Keratinocyte (primary cell): ENCODE data around the gene VTI1A.

Experiments
- EZH2 ChIP-seq: IDR thresholded peaks from one replicate; pipeline ENCODE4 v1.6.1; 2012; ENCODE audit warnings: inconsistent platforms, mild to moderate bottlenecking, low read length, moderate library complexity
- TF ChIP-seq, protein P1 (sequence below), 3 experiments: IDR thresholded peaks in 1 of 3; conservative IDR thresholded peaks in 1 of 3; optimal IDR thresholded peaks in 1 of 3; 2 replicates in 2 of 3; 3 replicates in 1 of 3; pipeline versions ENCODE3 to v1.5.1; 2011; ENCODE audit warnings: low read length in 3 of 3, mild to moderate bottlenecking in 3 of 3, moderate library complexity in 2 of 3, control low read depth in 1 of 3, inconsistent platforms in 1 of 3; ENCODE audit not compliant: insufficient read depth in 2 of 3; ENCODE audit errors: extremely low read depth in 1 of 3

DNA sequence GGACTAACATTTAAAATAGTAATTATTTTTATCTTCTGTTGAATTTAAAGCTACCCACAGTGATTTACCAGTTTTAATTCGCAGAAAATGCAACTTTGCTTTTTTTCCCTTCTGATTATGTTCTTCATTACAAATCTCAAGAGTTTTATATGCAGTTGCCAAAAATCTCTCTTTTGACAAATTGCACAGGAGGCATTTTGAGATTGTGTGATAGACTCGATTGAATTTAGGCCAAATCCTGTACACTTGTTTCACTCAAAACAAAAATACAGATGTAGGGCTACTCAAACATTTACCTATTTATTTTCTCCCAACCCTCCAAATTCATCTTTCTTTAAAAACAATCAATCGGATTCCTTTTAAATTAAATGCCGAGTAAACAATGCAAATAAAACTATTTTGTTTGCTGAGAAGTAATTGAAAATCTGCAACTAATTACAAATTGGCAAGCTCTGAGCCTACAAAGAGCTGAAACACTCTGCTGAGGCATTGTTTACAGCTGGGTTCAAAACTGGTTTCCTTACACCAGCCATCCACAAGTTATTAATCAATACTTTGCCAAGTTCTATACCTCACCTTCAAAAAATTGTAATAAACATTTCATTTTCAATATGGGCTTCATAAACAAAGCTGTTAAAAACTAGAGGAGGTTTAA lies 288.2 kb downstream of the VTI1A start:
- TF ChIP-seq EZH2, result no peak
- TF ChIP-seq, protein P1, sequence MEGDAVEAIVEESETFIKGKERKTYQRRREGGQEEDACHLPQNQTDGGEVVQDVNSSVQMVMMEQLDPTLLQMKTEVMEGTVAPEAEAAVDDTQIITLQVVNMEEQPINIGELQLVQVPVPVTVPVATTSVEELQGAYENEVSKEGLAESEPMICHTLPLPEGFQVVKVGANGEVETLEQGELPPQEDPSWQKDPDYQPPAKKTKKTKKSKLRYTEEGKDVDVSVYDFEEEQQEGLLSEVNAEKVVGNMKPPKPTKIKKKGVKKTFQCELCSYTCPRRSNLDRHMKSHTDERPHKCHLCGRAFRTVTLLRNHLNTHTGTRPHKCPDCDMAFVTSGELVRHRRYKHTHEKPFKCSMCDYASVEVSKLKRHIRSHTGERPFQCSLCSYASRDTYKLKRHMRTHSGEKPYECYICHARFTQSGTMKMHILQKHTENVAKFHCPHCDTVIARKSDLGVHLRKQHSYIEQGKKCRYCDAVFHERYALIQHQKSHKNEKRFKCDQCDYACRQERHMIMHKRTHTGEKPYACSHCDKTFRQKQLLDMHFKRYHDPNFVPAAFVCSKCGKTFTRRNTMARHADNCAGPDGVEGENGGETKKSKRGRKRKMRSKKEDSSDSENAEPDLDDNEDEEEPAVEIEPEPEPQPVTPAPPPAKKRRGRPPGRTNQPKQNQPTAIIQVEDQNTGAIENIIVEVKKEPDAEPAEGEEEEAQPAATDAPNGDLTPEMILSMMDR (optimal IDR thresholded peaks at IDR 0.05 in 1 of 3, IDR thresholded peaks at IDR 0.05 in 1 of 3, conservative IDR thresholded peaks at IDR 0.05 in 1 of 3; ENCODE audit: extremely low read depth in 1 of 3, insufficient read depth in 2 of 3, low read length in 3 of 3), result no peak
